Measurements from ENCODE around the gene IMMP1L.

GRCh38 chr11:31531293-31531692 is 21.9 kb upstream of the IMMP1L start:
- no peak for TF ChIP-seq CTCF (IDR thresholded peaks at IDR 0.05)
- no peak for TF ChIP-seq POLR2A (IDR thresholded peaks at IDR 0.05)
